GM19035 (cell line): ENCODE data around the gene CDYL.

Experiments used
- ATAC-seq: cut with Tn5 transposase; IDR thresholded peaks from one replicate; pipeline ENCODE4 v1.9.1; 2021; ENCODE audit not compliant: unreplicated experiment

CDYL gene

DNA sequence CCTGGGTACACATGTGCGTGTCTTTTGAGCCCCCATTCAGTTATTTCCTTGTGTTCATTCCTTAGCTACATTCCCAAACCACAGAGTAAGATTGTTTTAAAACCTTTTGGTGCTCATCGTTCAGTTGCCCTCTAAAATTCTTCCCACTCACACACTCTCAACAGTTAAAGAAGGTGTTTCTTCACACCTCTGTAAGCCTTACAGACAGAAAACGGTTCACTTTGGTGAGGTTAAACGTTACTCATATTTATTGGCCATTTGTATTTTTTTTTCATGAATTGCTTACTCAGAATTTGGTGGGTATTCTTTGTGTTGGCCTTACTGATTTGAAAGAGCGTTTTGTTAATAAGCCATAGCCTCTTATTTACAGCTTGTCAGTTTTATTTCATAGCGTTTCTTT is 97.7 kb downstream of the CDYL start:
- no peak for ATAC-seq

GRCh38 chr6:4879741-4880275 is 103.6 kb downstream of the CDYL start:
- ATAC-seq: no peak

GRCh38 chr6:4880363-4880762 is 104.2 kb downstream of the CDYL start:
- ATAC-seq: no peak

- no peak for ATAC-seq
Observed at GRCh38 chr6:4883298-4883697, 107.1 kb downstream of the CDYL start.

- no peak for ATAC-seq
Observed at GRCh38 chr6:4884646-4885340, 108.6 kb downstream of the CDYL start.

GRCh38 chr6:4885341-4885933 is 109.2 kb downstream of the CDYL start:
- no peak for ATAC-seq

GRCh38 chr6:4888841-4889240 is 112.6 kb downstream of the CDYL start:
- no peak for ATAC-seq

GRCh38 chr6:4889701-4890100 is 113.5 kb downstream of the CDYL start:
- ATAC-seq: no peak

GRCh38 chr6:4890191-4890590 is 114.0 kb downstream of the CDYL start:
- no peak for ATAC-seq

DNA sequence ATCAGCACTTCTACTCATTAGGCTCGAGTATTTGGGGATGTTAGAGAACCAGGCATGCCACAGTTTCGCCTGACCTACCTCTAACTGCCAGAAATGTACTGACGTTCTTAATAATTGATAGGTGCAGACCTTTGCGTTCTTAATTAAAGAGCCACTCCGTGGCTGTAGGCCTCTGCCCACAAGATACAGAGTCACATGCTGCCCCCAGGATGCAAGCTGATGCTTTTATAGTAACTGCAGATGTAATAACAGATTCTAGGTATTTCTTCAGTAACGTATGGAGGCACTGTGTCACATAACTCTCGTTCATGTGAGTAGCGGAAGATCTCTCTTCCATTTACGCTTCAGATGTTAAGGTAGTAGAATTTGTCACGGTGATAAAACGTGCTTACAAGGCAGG is 114.4 kb downstream of the CDYL start:
- no peak for ATAC-seq

DNA sequence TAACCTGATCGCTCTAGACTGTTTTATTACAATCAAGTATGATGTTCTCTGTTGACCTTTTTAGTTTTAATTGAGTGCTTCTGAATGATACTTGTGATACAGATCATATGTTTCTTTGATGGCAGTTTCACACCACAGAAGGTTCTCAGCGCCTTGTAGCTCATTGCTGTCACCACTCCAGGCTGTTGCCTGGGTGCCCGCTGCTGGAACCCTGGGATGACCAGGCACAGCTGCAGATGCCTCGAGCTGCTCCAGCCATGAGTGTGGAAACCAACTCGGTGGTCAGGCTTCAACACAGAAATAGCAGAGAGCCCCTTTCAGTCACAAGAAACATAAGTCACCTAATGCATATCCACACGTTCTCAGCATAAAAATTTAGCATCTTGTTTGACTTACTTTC is 114.9 kb downstream of the CDYL start:
- no peak for ATAC-seq

- ATAC-seq: no peak
Observed at GRCh38 chr6:4892785-4893485, 116.7 kb downstream of the CDYL start.

- ATAC-seq: no peak
Observed at GRCh38 chr6:4894049-4894448, 117.8 kb downstream of the CDYL start.

- no peak for ATAC-seq
Observed at GRCh38 chr6:4895971-4896370, 119.8 kb downstream of the CDYL start.

DNA sequence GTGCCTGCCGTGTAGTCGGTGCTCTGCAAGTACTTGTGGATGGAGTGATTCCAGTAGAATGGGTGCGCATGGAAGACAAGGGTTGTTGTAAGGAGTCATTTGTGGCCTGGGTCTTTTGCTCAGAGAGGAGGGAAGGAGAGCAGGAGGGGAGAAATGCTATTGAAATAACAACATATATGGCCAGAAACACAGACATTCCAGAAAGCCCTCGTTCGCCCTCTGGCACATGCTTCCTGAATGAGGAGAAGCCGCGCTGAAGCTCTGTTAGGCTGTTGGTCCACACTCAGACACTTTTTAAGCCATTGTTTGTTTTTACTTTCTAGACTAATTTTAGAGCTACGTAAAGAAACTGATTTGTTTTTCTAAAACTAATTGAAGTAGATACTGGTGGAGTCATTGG is 120.2 kb downstream of the CDYL start:
- ATAC-seq: no peak

GRCh38 chr6:4899249-4900034 is 123.2 kb downstream of the CDYL start:
- no peak for ATAC-seq

DNA sequence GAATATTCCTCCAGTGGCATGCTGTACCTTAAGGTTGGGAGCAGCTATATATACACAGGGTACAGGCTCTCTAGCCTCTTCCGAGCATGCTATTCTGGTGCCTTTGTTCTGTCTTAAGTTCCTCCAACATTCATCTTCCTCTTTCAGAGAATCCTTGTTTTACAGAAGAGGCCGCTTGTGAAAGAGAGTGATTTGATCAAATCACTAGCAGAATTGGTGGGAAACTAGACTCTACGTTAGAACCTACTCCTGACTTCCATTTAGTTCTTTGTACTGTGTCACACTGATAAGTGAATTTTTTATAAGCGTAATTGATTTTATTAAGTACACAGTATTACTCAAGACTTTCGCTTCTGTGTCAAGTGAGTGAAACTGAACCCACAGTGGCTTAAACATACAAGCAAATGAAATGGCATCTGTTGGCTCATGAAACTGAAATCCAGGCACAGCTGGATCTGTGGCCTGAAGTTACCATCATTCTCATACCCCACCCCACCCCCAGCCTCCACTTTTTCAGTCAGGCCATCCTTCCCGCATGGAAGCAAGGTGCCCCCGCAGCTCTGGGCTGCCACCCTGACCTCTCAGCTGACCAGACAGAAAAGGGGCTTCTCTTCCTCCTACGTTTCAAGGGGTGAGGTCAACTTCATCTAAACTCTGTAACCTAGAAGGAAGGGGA is 125.3 kb downstream of the CDYL start:
- no peak for ATAC-seq

DNA sequence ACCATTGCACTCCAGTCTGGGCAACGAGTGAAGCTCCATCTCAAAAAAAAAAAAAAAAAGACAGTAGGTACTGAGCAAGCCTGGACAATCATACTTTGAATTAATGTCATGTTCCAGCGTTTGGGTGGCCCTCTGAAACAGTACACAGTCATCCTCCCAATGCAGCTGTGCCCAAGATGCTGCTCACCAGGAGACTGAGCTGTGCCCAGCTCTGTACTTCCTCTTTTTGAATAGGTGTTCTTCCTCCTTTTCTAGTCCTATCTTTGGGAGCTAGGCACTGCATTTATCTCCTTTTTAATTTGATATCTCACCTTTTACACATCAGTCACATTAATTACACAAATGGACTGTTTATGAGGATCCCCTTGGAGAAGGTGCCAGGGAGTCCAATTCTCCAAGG is 126.2 kb downstream of the CDYL start:
- no peak for ATAC-seq

GRCh38 chr6:4903121-4903520 is 126.9 kb downstream of the CDYL start:
- ATAC-seq: no peak

DNA sequence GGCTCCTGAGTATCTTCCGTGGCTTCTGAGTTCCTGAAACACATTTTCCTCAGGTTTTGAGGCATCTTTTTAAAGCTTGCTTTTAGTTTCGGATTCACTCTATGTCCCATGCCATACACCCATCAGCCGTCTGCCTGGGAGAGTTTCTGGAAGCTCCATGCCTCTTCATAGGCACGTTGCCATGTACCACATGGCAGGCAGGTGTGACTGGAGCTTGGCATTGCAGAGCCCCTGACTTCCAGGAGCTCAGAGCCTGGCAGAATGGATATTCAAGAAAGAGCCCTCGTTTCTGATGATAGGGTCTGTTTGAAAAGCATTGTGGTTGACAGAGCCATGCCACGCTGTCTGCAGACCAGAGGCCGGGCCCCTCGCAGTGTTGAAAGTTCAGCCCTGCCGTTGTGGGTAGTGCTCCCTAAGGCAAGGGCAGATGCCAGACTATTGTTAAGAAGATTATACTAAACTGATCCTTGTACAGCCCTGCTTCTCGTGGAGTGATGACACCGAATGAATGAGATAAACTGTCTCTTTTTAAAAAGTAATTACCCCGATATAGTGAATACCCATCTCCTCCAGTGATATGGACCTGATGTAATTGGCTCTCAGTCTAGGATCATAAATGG is 127.7 kb downstream of the CDYL start:
- no peak for ATAC-seq
